Sigmoid colon (tissue), 7 donors: ENCODE results near the gene ATP9A. TPM values are rescaled to one million over a fixed set of nuclear protein-coding genes. Genes with fewer than 3 reads are reported as not detected.

ENCODE experiments used
- DNase-seq: peaks from one replicate; pipeline ENCODE4 v3.0.0-alpha.2; 2019
- H3K27ac ChIP-seq, 4 donors: fragments of 200-600 bp; sonication (generic); one replicate each; pipeline ENCODE4 v1.5.1; 2016 to 2019; ENCODE audit warnings: mild to moderate bottlenecking in 1 of 4
- H3K27me3 ChIP-seq, 3 donors: fragments of 200-600 bp; sonication (generic); one replicate each; pipeline ENCODE4 v1.5.1; 2019; ENCODE audit warnings: mild to moderate bottlenecking in 1 of 3
- H3K36me3 ChIP-seq, 4 donors: fragments of 200-600 bp; sonication (generic); one replicate each; pipeline ENCODE4 v1.5.1; 2016 to 2019
- H3K4me1 ChIP-seq, 4 donors: fragments of 200-600 bp; sonication (generic); one replicate each; pipeline ENCODE4 v1.5.1; 2017 to 2019
- H3K4me3 ChIP-seq, 4 donors: fragments of 200-600 bp; sonication (generic); one replicate each; pipeline ENCODE4 v1.5.1; 2017 to 2019; ENCODE audit warnings: mild to moderate bottlenecking in 2 of 4, moderate library complexity in 1 of 4
- H3K9me3 ChIP-seq, 4 donors: fragments of 200-600 bp in 3 of 4; sonication (generic) in 3 of 4; one replicate each; pipeline versions ENCODE4 v1.5.1 to v1.6.1; 2013 to 2019
- CTCF ChIP-seq, 4 experiments: fragments of 450-650 bp in 3 of 4; fragments of 200-600 bp in 1 of 4; IDR thresholded peaks; one replicate each; pipeline ENCODE4 v1.5.1; 2016 to 2019; ENCODE audit warnings: antibody characterized with exemption in 4 of 4, mild to moderate bottlenecking in 3 of 4, moderate library complexity in 2 of 4
- EP300 ChIP-seq, 4 donors: sonication (generic); formaldehyde crosslinking; IDR thresholded peaks; one replicate each; pipeline ENCODE4 v1.6.1; 2017; ENCODE audit warnings: antibody characterized with exemption in 4 of 4
- POLR2A ChIP-seq, 2 donors: fragments of 450-650 bp; IDR thresholded peaks; one replicate each; pipeline ENCODE4 v1.6.1; 2016; ENCODE audit warnings: antibody characterized with exemption in 2 of 2, mild to moderate bottlenecking in 2 of 2, moderate library complexity in 2 of 2
- POLR2AphosphoS5 ChIP-seq, 4 donors: sonication (generic); formaldehyde crosslinking; IDR thresholded peaks; one replicate each; pipeline ENCODE4 v1.6.1; 2017; ENCODE audit warnings: antibody characterized with exemption in 4 of 4
- WGBS, 2 donors: extraction: QIAGEN DNeasy Blood & Tissue Kit; methylation state at CpG; one replicate each; pipeline ENCODE4 v1.1.7; 2013; 5-methylcytosine and 5-hydroxymethylcytosine counted together
- intact Hi-C: fragments of 100-400 bp; cut with DNase I; formaldehyde crosslinking; loops from one replicate; pipeline ENCODE4 v1.15.1; 2023
- polyA plus RNA-seq, 3 donors: library from polyadenylated mRNA; stranded (reverse); fragments of 200-250 nt; gene quantifications; one replicate each; pipeline ENCODE4 v1.2.3, GENCODE V29; 2013
- total RNA-seq, 4 donors: library from RNA; depleted of rRNA; stranded (reverse); fragments of >200 nt; gene quantifications; one replicate each; pipeline ENCODE4 v1.1.0, GENCODE V29; 2016
- donor health status: healthy with polysubstance abuse.
- donor health status: Bipolar disorder and iron deficiency.
- donor health status: healthy.

The ATP9A gene
- total and polyA plus RNA-seq, 7 donors = 4.2 to 34.8 (median 31.0) TPM

GRCh38 chr20:51584737-51585136 is 183.5 kb downstream of the ATP9A start:
- no peak overlapping the region for H3K27ac ChIP-seq
- no peaks in the 10 kb centered on the region for H3K27me3 ChIP-seq
- no peaks in the 10 kb centered on the region for H3K36me3 ChIP-seq
- no peaks in the 10 kb centered on the region for H3K9me3 ChIP-seq
- 87 to 89% methylated on average over 4 of the region's 4 CpGs for WGBS, 2 donors
- TF ChIP-seq POLR2A (IDR thresholded peaks at IDR 0.05) (no peak), POLR2AphosphoS5 (IDR thresholded peaks at IDR 0.05) (no peak), CTCF (IDR thresholded peaks at IDR 0.05) (no peak), EP300 (IDR thresholded peaks at IDR 0.05) (no peak)
- intact Hi-C loops = no loop called here
- H3K4me1 ChIP-seq = no peaks in the 10 kb centered on the region
- no peak for DNase-seq
- H3K4me3 ChIP-seq = no peak overlapping the region

GRCh38 chr20:51584116-51584515 is 184.1 kb downstream of the ATP9A start:
- no peaks in the 10 kb centered on the region for H3K9me3 ChIP-seq
- WGBS, 2 donors = 75 to 89% methylated on average over 8 of the region's 8 CpGs
- H3K36me3 ChIP-seq = no peaks in the 10 kb centered on the region
- intact Hi-C loops = no loop called here
- TF ChIP-seq POLR2AphosphoS5 (IDR thresholded peaks at IDR 0.05) (no peak), EP300 (IDR thresholded peaks at IDR 0.05) (no peak), POLR2A (IDR thresholded peaks at IDR 0.05) (no peak), CTCF (IDR thresholded peaks at IDR 0.05) (no peak)
- no peak overlapping the region for H3K27ac ChIP-seq
- no peak overlapping the region for H3K4me3 ChIP-seq
- DNase-seq = no peak
- H3K4me1 ChIP-seq = no peaks in the 10 kb centered on the region
- H3K27me3 ChIP-seq = no peaks in the 10 kb centered on the region

- H3K27ac ChIP-seq = no peak overlapping the region
Measured at GRCh38 chr20:51583499-51583898, 184.7 kb downstream of the ATP9A start.

GRCh38 chr20:51583073-51583472 is 185.1 kb downstream of the ATP9A start:
- H3K36me3 ChIP-seq = no peaks in the 10 kb centered on the region
- no peak overlapping the region for H3K4me3 ChIP-seq
- H3K27ac ChIP-seq = no peak overlapping the region
- WGBS, 2 donors = 19 to 78% methylated on average over 13 of the region's 13 CpGs
- DNase-seq = no peak
- H3K4me1 ChIP-seq = no peaks in the 10 kb centered on the region
- intact Hi-C loops = no loop called here
- TF ChIP-seq POLR2AphosphoS5 (IDR thresholded peaks at IDR 0.05) (no peak), POLR2A (IDR thresholded peaks at IDR 0.05) (no peak), CTCF (IDR thresholded peaks at IDR 0.05) (no peak), EP300 (IDR thresholded peaks at IDR 0.05) (no peak)
- no peaks in the 10 kb centered on the region for H3K9me3 ChIP-seq
- no peaks in the 10 kb centered on the region for H3K27me3 ChIP-seq

More at GRCh38 chr20:51583499-51583898, 184.7 kb downstream of the ATP9A start:
- intact Hi-C loops = no loop called here
- WGBS, 2 donors = 83 to 95% methylated on average over 14 of the region's 14 CpGs
- H3K27me3 ChIP-seq = no peaks in the 10 kb centered on the region
- no peak overlapping the region for H3K4me3 ChIP-seq
- H3K9me3 ChIP-seq = no peaks in the 10 kb centered on the region
- H3K4me1 ChIP-seq = no peaks in the 10 kb centered on the region
- H3K36me3 ChIP-seq = no peaks in the 10 kb centered on the region
- DNase-seq = no peak
- TF ChIP-seq EP300 (IDR thresholded peaks at IDR 0.05) (no peak), CTCF (IDR thresholded peaks at IDR 0.05) (no peak), POLR2A (IDR thresholded peaks at IDR 0.05) (no peak), POLR2AphosphoS5 (IDR thresholded peaks at IDR 0.05) (no peak)

- no peak for TF ChIP-seq POLR2A (IDR thresholded peaks at IDR 0.05)
- TF ChIP-seq EP300 (IDR thresholded peaks at IDR 0.05) = no peak
- TF ChIP-seq POLR2AphosphoS5 (IDR thresholded peaks at IDR 0.05) = no peak
- TF ChIP-seq CTCF (IDR thresholded peaks at IDR 0.05) = no peak
- Histone ChIP-seq H3K9me3 (no peaks in the 10 kb centered on the region), H3K4me3 (no peak overlapping the region), H3K27ac (no peak overlapping the region), H3K4me1 (no peaks in the 10 kb centered on the region), H3K36me3 (no peaks in the 10 kb centered on the region), H3K27me3 (no peaks in the 10 kb centered on the region)
- intact Hi-C loops = no loop called here
- DNase-seq = no peak
Measured at GRCh38 chr20:51581571-51581970, 186.6 kb downstream of the ATP9A start.
